HepG2 (cell line): ENCODE measurements around the gene LMTK2. TPM values are rescaled to one million over a fixed set of nuclear protein-coding genes. Genes with fewer than 3 reads are reported as not detected.

Experiments
- AFF4 ChIP-seq: sonication (generic); formaldehyde crosslinking; IDR thresholded peaks from 2 replicates; pipeline ENCODE4 v1.4.0; 2020; ENCODE audit warnings: missing genetic modification reagents
- FIP1L1 ChIP-seq: fragments of 200-400 bp; formaldehyde crosslinking; IDR thresholded peaks from 2 replicates; pipeline ENCODE4 v1.6.1; 2018; ENCODE audit warnings: low read depth, mild to moderate bottlenecking, low read length, moderate library complexity, borderline replicate concordance; ENCODE audit not compliant: insufficient read depth
- HMGXB4 ChIP-seq, 2 experiments: sonication (generic) in 1 of 2; formaldehyde crosslinking in 1 of 2; IDR thresholded peaks; 2 replicates each; pipeline versions ENCODE4 v1.4.0 to v1.6.1; 2018 to 2020; ENCODE audit warnings: missing genetic modification reagents in 2 of 2, borderline replicate concordance in 1 of 2, low read depth in 1 of 2, mild to moderate bottlenecking in 1 of 2, missing biosample characterization in 1 of 2
- HOXA3 ChIP-seq: sonication (generic); formaldehyde crosslinking; IDR thresholded peaks from 2 replicates; pipeline ENCODE4 v1.5.0; 2020; ENCODE audit warnings: missing genetic modification reagents
- ISL2 ChIP-seq: sonication (generic); formaldehyde crosslinking; IDR thresholded peaks from 2 replicates; pipeline ENCODE4 v1.5.0; 2020; ENCODE audit warnings: missing genetic modification reagents
- KLF9 ChIP-seq: IDR thresholded peaks from 2 replicates; pipeline ENCODE4 v1.6.1; 2016; ENCODE audit warnings: low read depth
- MTF2 ChIP-seq: sonication (generic); formaldehyde crosslinking; IDR thresholded peaks from 2 replicates; pipeline ENCODE4 v1.5.0; 2020; ENCODE audit warnings: missing genetic modification reagents, borderline replicate concordance
- MXD4 ChIP-seq: IDR thresholded peaks from 2 replicates; pipeline ENCODE4 v1.6.1; 2016; ENCODE audit warnings: mild to moderate bottlenecking, missing biosample characterization, missing genetic modification reagents
- NAIF1 ChIP-seq: sonication (generic); formaldehyde crosslinking; IDR thresholded peaks from 2 replicates; pipeline ENCODE4 v1.5.0; 2020; ENCODE audit warnings: mild to moderate bottlenecking, missing genetic modification reagents, borderline replicate concordance
- SMAD1 ChIP-seq: sonication (generic); formaldehyde crosslinking; IDR thresholded peaks from 2 replicates; pipeline ENCODE4 v1.4.0; 2020; ENCODE audit warnings: missing genetic modification reagents, low read depth, mild to moderate bottlenecking, borderline replicate concordance
- ZNF121 ChIP-seq: sonication (generic); formaldehyde crosslinking; IDR thresholded peaks from 2 replicates; pipeline ENCODE4 v1.5.0; 2020; ENCODE audit warnings: mild to moderate bottlenecking, missing genetic modification reagents
- ZNF513 ChIP-seq: sonication (generic); formaldehyde crosslinking; conservative IDR thresholded peaks from 2 replicates; pipeline ENCODE4 v1.5.0; 2020; ENCODE audit warnings: missing genetic modification reagents
- ZNF597 ChIP-seq: sonication (generic); formaldehyde crosslinking; IDR thresholded peaks from 2 replicates; pipeline ENCODE4 v1.5.0; 2020; ENCODE audit warnings: missing genetic modification reagents
- ZNF782 ChIP-seq: sonication (generic); formaldehyde crosslinking; IDR thresholded peaks from 2 replicates; pipeline ENCODE4 v1.4.0; 2020; ENCODE audit warnings: missing genetic modification reagents, mild to moderate bottlenecking, borderline replicate concordance
- ZNF800 ChIP-seq: sonication (generic); formaldehyde crosslinking; IDR thresholded peaks from 2 replicates; pipeline ENCODE4 v1.4.0; 2020; ENCODE audit warnings: missing genetic modification reagents
- ZNF841 ChIP-seq: sonication (generic); formaldehyde crosslinking; IDR thresholded peaks from 2 replicates; pipeline ENCODE4 v1.8.1; 2023; ENCODE audit warnings: missing genetic modification reagents, borderline replicate concordance
- polyA plus RNA-seq, 8 experiments: library from polyadenylated mRNA; depleted of rRNA in 3 of 8; stranded (reverse) in 7 of 8; unstranded in 1 of 8; fragments of >200 nt; fragmentation: Illumina TruSeq in 4 of 8; extraction: Trizol in 4 of 8; gene quantifications; 2 replicates each; pipeline versions ENCODE4 v1.2.1 to v1.2.3, GENCODE V29; 2011 to 2016; ENCODE audit warnings: low read depth in 4 of 8, missing spikeins in 1 of 8, mixed read lengths in 1 of 8; ENCODE audit not compliant: insufficient read depth in 1 of 8
- total RNA-seq, 5 experiments: library from RNA; depleted of rRNA; stranded (reverse); fragments of >200 nt; fragmentation: Illumina TruSeq; extraction: Trizol; gene quantifications; 2 replicates each; pipeline ENCODE4 v1.2.3, GENCODE V29; 2016; ENCODE audit warnings: low read depth in 1 of 5

Gene LMTK2
- total and polyA plus RNA-seq, 2 of the 13 experiments (the other 11 are each of a cell fraction or from before 2014, with no cell fraction given): 9.5 to 11.7 TPM

GRCh38 chr7:98211676-98212531 lies 105.2 kb downstream of the LMTK2 start (continued):
- TF ChIP-seq ZNF800 (CRISPR knock-in tag) (no peak), MXD4 (CRISPR knock-in tag) (peak; percentile 73; the same call in 1 of the 2 replicates), MTF2 (CRISPR knock-in tag) (no peak), ZNF782 (CRISPR knock-in tag) (no peak), HOXA3 (CRISPR knock-in tag) (peak; percentile 82), AFF4 (CRISPR knock-in tag) (no peak), ZNF841 (CRISPR knock-in tag) (no peak), NAIF1 (CRISPR knock-in tag) (peak; percentile 27; the same call in 1 of the 2 replicates), HMGXB4 (CRISPR knock-in tag; IDR thresholded peaks at IDR 0.05; ENCODE audit: borderline replicate concordance in 1 of 2, low read depth in 1 of 2) (no peak), FIP1L1 (no peak), ZNF597 (CRISPR knock-in tag) (no peak), SMAD1 (CRISPR knock-in tag) (no peak), ZNF121 (peak; percentile 100), ZNF513 (CRISPR knock-in tag) (no peak), KLF9 (CRISPR knock-in tag) (no peak), ISL2 (0 out of 2 replicates have a peak, but pooled peaks have one; percentile 8)
